ENCODE results near the gene PRR20A. TPM values are rescaled to one million over a fixed set of nuclear protein-coding genes. Genes with fewer than 3 reads are reported as not detected.
"Not testable (repeated sequence)": the region's sequence is repeated elsewhere in the genome, so short reads cannot be mapped to it uniquely, and the experiment has no call there.

The PRR20A gene
- total RNA-seq (not detected in 2 replicates), polyA plus RNA-seq (not detected in 2 replicates), polyA minus RNA-seq (not detected in 2 replicates), Bru-seq, nascent RNA (not detected), BruChase-seq, experiment 1, labeled RNA remaining after a 6-hour chase (not detected), BruChase-seq, experiment 2, labeled RNA remaining after a 2-hour chase (not detected)
- not detected in 2 replicates for polyA plus RNA-seq (2011; cell fraction: cytosol; rRNA removed)
- polyA plus RNA-seq (2011; cell fraction: nucleus; rRNA removed) = not detected in 2 replicates
- polyA plus RNA-seq (2012) = not detected in 2 replicates
- not detected for polyA minus RNA-seq (2011; cell fraction: cytosol; rRNA and poly(A)+ RNA removed)
- not detected in 2 replicates for polyA minus RNA-seq (2011; cell fraction: nucleus; rRNA and poly(A)+ RNA removed)
- long read RNA-seq = 0 reads

DNA sequence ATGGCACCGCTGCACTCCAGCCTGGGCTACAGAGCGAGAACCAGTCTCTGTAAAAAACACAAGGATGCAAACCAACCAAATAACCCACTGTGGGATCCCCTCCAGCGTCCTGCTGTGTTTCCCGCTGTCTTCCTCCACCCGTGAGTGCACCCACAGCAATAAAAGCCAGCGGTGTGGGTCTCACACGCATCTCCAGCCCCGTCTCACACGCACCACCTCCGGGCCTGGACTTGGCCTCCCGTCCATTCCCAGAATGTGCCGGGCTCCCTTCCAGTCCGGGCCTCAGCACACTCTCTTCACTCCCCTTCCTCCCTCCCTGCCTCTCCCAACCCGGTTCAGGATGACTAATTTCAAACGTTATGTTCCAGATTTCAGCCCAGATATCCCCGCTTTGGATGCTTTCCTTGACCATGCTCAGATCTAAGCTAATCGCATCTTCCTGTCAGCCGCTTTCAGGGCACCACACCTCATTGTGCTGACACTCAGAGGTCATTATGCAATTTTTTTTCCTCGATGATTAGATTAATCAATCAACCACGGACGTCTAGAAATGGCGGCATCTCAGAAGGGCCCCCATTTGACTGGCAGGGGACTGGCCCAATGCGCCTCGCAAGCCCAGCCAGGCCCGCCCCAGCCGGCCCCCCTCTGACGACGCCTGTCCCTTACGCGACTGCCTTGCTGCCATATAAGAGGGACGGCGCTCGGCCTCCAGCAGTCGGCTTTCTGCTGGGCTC lies at the start of gene PRR20A:
Gene PRR20A, plus strand, starts transcription at position 684 of the 734 bp plus-strand sequence. CDS start 387 bp downstream, outside the sequence.
- H3K9ac ChIP-seq (replicated peaks; ENCODE audit: extremely low read depth, insufficient read depth, low read length); H3K4me2 ChIP-seq (ENCODE audit: insufficient read depth, low read length); H3K27me3 ChIP-seq (ENCODE audit: control insufficient read depth in 2 of 2, insufficient read depth in 2 of 2, low read length in 2 of 2); H4K20me1 ChIP-seq (replicated peaks; ENCODE audit: control insufficient read depth, extremely low read depth, insufficient read depth, low read length); H3K36me3 ChIP-seq (ENCODE audit: control insufficient read depth in 2 of 2, extremely low read depth in 1 of 2, insufficient read depth in 2 of 2, low read length in 2 of 2); H3K9me3 ChIP-seq (replicated peaks; ENCODE audit: control insufficient read depth, insufficient read depth, low read length); H3K27ac ChIP-seq (ENCODE audit: insufficient read depth, low read depth, low read length); H3K4me1 ChIP-seq (ENCODE audit: control insufficient read depth, extremely low read depth, insufficient read depth, low read length); FAIRE-seq; dilution Hi-C loops (cut with MboI; ENCODE audit: extremely low pct_ligation_motif_present, low sequenced_read_pairs); H2AFZ ChIP-seq (ENCODE audit: low read depth, low read length); H3K4me3 ChIP-seq (replicated peaks in 1 of 3; ENCODE audit: insufficient read depth in 1 of 3, low read depth in 1 of 3, low read length in 3 of 3); H3K79me2 ChIP-seq (ENCODE audit: control insufficient read depth, insufficient read depth, low read length); POLR2A ChIA-PET; BruUV-seq (replicated peaks); intact Hi-C loops (cut with micrococcal nuclease); H3K9me1 ChIP-seq (replicated peaks; ENCODE audit: control insufficient read depth, extremely low read depth, insufficient read depth, low read length); DNase-seq (ENCODE audit: low read depth, low spot score); CTCF ChIA-PET: not testable (repeated sequence)

DNA sequence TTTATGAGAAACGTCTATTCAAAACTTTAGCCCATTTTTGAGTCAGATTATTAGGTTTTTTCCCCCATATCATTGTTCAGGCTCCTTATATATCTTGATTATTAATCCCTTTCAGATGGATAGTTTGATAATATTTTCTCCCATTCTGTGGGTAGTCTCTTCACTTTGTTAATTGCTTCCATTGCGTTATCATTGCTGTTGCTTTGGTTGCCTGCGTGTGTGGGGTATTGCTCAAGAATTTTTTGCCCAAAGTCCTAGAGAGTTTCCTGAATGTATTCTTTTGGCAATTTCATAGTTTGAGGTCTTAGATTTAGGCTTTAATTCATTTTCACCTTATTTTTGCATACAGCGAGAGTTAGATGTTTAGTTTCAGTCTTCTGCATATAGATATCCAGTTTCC lies 25.8 kb upstream of the PRR20A start:
- Histone ChIP-seq H3K9me1 (replicated peaks; ENCODE audit: control insufficient read depth, extremely low read depth, insufficient read depth, low read length) (no peaks in the 10 kb centered on the region), H3K4me3 (replicated peaks in 1 of 3; ENCODE audit: insufficient read depth in 1 of 3, low read depth in 1 of 3, low read length in 3 of 3) (no peak overlapping the region), H3K9me3 (replicated peaks; ENCODE audit: control insufficient read depth, insufficient read depth, low read length) (no peaks in the 10 kb centered on the region), H3K4me1 (ENCODE audit: control insufficient read depth, extremely low read depth, insufficient read depth, low read length) (no peaks in the 10 kb centered on the region), H3K79me2 (ENCODE audit: control insufficient read depth, insufficient read depth, low read length) (no peaks in the 10 kb centered on the region), H4K20me1 (replicated peaks; ENCODE audit: control insufficient read depth, extremely low read depth, insufficient read depth, low read length) (no peaks in the 10 kb centered on the region), H3K4me2 (ENCODE audit: insufficient read depth, low read length) (no peak overlapping the region), H3K27me3 (ENCODE audit: control insufficient read depth in 2 of 2, insufficient read depth in 2 of 2, low read length in 2 of 2) (no peaks in the 10 kb centered on the region), H3K27ac (ENCODE audit: insufficient read depth, low read depth, low read length) (no peak overlapping the region), H3K9ac (replicated peaks; ENCODE audit: extremely low read depth, insufficient read depth, low read length) (no peak overlapping the region), H3K36me3 (ENCODE audit: control insufficient read depth in 2 of 2, extremely low read depth in 1 of 2, insufficient read depth in 2 of 2, low read length in 2 of 2) (no peaks in the 10 kb centered on the region), H2AFZ (ENCODE audit: low read depth, low read length) (no peak overlapping the region)
- dilution Hi-C loops (cut with MboI; ENCODE audit: extremely low pct_ligation_motif_present, low sequenced_read_pairs) = no loop called here
- TF ChIP-seq JUN (IDR thresholded peaks at IDR 0.05; ENCODE audit: borderline replicate concordance, insufficient read depth, insufficient read length, low read depth) = no peak
- no peak for TF ChIP-seq POLR2AphosphoS5 (IDR thresholded peaks at IDR 0.05; ENCODE audit: insufficient read depth, low read depth, low read length)
- no peak for TF ChIP-seq EZH2 (IDR thresholded peaks at IDR 0.05; ENCODE audit: borderline replicate concordance, low read depth, low read length, severe bottlenecking)
- no peak for FAIRE-seq
- CTCF ChIA-PET = no interaction called here
- BruUV-seq (replicated peaks) = no TSS peak
- no peak for DNase-seq (ENCODE audit: low read depth, low spot score)
- intact Hi-C loops (cut with micrococcal nuclease) = no loop called here
- POLR2A ChIA-PET = no interaction called here

All from endothelial cell of umbilical vein (primary cell).